Activated T-helper 2 cell treated with anti-CD3 and anti-CD28 coated beads, Interferon-gamma antibody, Interleukin-2, Interleukin-4, amounts not matched to agents 10 μg/mL and 5 μg/mL and 100 μg/mL, durations not matched to agents 14 hours and 24 hours and 36 hours (primary cell): ENCODE data around the gene SLIT1. TPM values are rescaled to one million over a fixed set of nuclear protein-coding genes. Genes with fewer than 3 reads are reported as not detected.

Experiments used
- DNase-seq: peaks from one replicate; pipeline ENCODE4 v3.0.0; 2021; ENCODE audit warnings: low spot score
- H3K27ac Mint-ChIP-seq: one replicate; pipeline ENCODE4 v1.8.0; 2021; ENCODE audit warnings: mixed read lengths
- H3K27me3 Mint-ChIP-seq: one replicate; pipeline ENCODE4 v1.8.0; 2021; ENCODE audit warnings: low read depth, mixed read lengths
- H3K36me3 Mint-ChIP-seq: one replicate; pipeline ENCODE4 v1.8.0; 2021; ENCODE audit warnings: low read depth, mixed read lengths
- H3K4me1 Mint-ChIP-seq: one replicate; pipeline ENCODE4 v1.8.0; 2021; ENCODE audit warnings: low read depth, mixed read lengths
- H3K4me3 Mint-ChIP-seq: one replicate; pipeline ENCODE4 v1.8.0; 2021; ENCODE audit warnings: low read depth, mild to moderate bottlenecking, moderate library complexity, mixed read lengths
- H3K9me3 Mint-ChIP-seq: one replicate; pipeline ENCODE4 v1.8.0; 2021; ENCODE audit warnings: mixed read lengths
- intact Hi-C: fragments of 100-400 bp; cut with micrococcal nuclease; formaldehyde crosslinking; loops from one replicate; pipeline ENCODE4 v1.15.1; 2023
- total RNA-seq: library from RNA; stranded (reverse); gene quantifications from 2 replicates; pipeline ENCODE4 v1.2.3, GENCODE V29; 2022

Gene SLIT1
- total RNA-seq, 1 donor from 2014 or later: 0.21 TPM

DNA sequence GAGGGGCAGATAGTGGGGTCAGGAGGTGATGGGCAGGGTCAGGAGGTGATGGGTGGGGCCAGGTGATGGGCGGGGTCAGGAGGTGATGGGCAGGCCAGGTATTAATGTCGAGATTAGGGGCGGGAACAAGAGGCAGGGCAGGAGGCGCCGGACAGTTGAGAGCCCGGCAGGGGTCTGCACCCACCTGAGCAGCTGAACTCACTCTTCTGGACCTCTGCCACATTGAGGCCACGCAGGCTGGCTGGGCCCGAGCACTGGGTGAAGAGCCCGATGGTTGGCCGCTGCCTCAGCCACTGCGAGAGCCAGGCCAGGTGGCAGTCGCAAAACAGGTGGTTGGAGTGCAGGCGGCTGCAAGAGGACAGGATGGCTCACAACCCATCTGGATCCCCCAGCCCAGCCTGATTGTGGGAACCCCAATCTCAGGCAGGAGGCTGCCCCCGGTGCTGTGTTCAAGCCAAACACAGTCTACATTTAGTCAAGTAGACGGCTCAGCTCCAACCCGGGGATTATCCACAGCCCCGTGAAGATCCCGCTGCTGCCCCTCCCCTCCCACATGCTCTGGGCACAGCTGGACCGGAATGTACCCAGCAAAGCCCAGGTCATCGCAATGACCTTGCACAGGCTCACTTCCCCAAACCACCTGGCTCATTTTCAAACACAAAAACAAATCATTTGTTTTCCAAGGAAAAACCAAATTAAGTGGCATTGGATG is 122.3 kb downstream of the SLIT1 start:
- Mint-ChIP-seq H3K9me3 (no peaks in the 10 kb centered on the region), H3K36me3 (no peaks in the 10 kb centered on the region), H3K27ac (no peak overlapping the region), H3K4me3 (no peak overlapping the region), H3K4me1 (no peaks in the 10 kb centered on the region), H3K27me3 (no peaks in the 10 kb centered on the region)
- intact Hi-C loops: no loop called here
- DNase-seq: no peak

DNA sequence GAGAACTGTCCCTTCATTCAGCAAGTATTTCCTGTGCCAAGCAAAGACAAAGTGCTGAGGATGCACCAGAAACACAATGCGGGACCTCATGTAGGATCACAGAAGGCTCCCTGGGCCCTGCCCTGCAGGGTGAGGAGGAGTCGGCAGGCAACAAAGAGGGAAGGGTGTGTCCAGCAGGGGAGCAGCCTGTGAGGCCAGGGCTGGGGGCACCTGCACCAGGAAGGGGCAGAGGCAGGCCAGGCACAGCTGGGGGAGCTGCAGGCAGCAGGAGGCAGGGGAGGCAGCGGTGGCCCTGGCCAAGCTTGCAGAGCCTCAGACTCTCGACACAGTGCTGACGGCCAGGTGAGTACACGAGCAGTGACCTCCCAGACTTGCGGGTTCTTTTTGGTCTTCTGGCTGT is 123.3 kb downstream of the SLIT1 start:
- Mint-ChIP-seq H3K9me3 (no peaks in the 10 kb centered on the region), H3K27ac (no peak overlapping the region), H3K4me1 (no peaks in the 10 kb centered on the region), H3K4me3 (no peak overlapping the region), H3K27me3 (no peaks in the 10 kb centered on the region), H3K36me3 (no peaks in the 10 kb centered on the region)
- no peak for DNase-seq
- intact Hi-C loops: no loop called here

DNA sequence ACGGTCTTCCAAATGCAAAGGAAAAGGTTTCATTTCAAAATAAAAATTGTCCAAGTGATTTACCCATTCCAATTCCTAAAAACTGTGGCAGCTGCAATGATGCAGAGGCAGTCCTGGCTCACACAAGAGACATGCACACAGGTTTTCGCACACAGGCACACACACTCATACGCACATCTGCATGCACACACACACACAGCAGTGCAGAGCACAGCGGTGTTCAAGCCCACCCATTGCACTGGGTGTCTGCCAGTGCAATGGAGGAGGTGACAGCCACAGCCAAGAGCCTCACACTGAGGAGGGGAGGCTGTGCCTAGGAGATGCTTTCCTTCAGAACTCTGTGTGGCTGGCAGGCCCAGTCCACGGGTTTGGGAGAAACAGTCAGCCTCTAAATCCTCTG is 123.7 kb downstream of the SLIT1 start:
- Mint-ChIP-seq H3K4me1 (no peaks in the 10 kb centered on the region), H3K27me3 (no peaks in the 10 kb centered on the region), H3K4me3 (no peak overlapping the region), H3K36me3 (no peaks in the 10 kb centered on the region), H3K27ac (no peak overlapping the region), H3K9me3 (no peaks in the 10 kb centered on the region)
- intact Hi-C loops: no loop called here
- DNase-seq: no peak

DNA sequence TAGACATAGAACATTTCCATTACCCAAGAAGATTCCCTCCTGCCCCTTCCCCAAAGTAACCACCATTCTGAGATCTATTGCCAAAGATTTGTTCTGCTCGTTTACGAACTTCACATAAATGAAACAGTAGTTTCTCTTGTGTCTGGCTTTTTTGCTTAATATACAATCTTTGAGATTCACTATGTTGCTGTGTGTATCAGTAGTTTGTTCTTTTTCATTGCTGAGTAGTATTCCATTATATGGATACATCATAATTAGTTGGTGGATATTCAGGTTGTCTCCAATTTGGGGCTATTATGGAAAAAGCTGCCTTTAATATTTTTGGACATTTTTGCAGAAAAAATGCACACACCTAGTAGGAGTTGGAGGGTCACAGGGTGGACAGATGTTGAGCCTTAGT is 124.3 kb downstream of the SLIT1 start:
- intact Hi-C loops: no loop called here
- Mint-ChIP-seq H3K27ac (no peak overlapping the region), H3K4me3 (no peak overlapping the region), H3K4me1 (no peaks in the 10 kb centered on the region), H3K27me3 (no peaks in the 10 kb centered on the region), H3K9me3 (no peaks in the 10 kb centered on the region), H3K36me3 (no peaks in the 10 kb centered on the region)
- no peak for DNase-seq

DNA sequence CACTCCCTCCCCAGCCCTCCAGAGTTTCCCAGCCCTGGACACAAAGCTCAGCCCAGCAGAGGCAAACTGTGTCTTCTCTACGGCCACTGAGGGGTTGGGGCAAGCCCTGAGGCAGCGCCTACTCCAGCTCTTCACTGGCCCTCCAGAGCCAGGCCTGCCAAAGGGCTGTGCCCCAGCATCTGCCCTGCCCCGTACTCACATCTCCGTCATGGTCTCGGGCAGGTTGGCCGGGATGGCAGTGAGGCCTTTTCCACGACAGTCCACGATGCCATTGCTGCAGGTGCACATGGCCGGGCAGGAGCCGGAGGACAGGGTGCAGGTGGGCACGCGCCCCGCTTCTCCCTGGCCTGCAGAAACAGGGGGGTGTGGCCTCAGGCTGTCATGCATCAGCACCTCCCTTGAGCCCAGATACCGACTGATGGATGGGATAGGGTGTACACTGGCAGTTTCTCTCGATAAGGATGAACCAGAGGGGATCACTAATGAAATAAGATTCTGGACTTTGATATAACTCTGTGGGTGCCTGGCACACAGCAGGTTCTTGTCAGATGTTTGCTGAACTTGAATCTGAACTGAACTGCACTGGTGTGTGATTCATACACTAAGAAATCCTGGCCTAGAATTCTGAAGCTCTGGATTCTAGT is 125.2 kb downstream of the SLIT1 start:
- H3K4me1 Mint-ChIP-seq: no peaks in the 10 kb centered on the region
- DNase-seq: no peak
- intact Hi-C loops: no loop called here
- no peaks in the 10 kb centered on the region for H3K9me3 Mint-ChIP-seq
- no peaks in the 10 kb centered on the region for H3K27me3 Mint-ChIP-seq
- H3K36me3 Mint-ChIP-seq: no peaks in the 10 kb centered on the region
- no peak overlapping the region for H3K27ac Mint-ChIP-seq
- no peak overlapping the region for H3K4me3 Mint-ChIP-seq

DNA sequence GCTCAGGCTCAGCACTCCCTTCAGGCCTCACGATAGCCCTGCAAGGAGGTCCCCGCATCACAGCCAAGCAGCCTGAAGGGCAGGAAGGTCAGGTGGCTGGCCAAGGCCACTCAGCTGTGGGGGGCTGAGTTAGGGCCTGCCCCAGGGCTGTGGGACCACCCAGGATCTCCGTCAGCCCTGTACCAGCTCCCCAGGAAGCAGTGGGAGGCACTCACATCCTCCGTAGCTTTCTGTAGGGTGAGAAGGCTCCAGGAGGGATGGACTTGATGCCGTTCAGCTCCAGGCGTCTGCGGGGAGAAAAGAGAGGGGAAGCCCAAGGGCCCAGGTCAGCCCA is 125.9 kb downstream of the SLIT1 start:
- no peak for DNase-seq
- no peaks in the 10 kb centered on the region for H3K4me1 Mint-ChIP-seq
- H3K27ac Mint-ChIP-seq: no peak overlapping the region
- H3K27me3 Mint-ChIP-seq: no peaks in the 10 kb centered on the region
- H3K9me3 Mint-ChIP-seq: no peaks in the 10 kb centered on the region
- no peaks in the 10 kb centered on the region for H3K36me3 Mint-ChIP-seq
- intact Hi-C loops: no loop called here
- no peak overlapping the region for H3K4me3 Mint-ChIP-seq

DNA sequence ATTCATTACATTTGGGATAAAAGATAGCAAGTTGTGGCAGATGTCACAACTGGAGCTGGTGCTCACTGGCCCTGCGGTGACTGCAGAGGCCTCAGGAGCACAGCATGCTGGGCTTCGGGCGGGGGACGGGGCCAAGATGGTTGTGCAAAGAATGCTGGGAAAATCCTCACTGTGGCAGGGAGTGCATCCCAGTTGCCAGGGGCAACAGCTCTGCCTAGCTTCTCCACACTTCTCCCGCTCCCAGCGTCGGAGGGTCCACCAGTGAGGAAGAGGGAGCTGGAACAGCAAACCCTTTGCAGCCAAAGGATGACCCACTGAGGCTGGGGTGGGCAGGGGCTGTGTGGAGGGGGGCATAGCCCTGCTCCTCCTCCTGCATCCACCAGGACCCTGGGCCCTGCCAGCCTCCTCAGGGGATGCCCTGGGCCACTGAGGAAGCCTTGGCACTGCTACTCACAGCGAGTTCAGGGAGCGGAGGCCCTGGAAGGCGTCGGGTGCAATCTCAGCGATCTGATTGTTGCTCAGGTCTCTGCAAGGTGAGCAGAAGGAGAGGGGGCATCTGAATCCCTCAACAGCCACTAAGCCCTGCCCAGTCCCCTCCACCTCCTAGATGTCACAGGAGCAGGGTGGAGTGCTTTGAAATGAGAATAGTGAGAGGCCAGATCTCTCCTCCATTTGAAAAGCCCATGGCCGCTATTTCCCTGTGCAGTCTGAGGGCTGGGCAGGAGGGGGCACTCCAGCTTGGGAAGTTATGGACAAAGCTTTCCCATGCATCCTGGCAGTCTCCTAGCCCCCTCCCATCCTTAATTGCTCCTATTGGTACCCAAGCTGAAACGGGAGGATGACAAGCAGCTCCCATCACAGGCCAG is 126.5 kb downstream of the SLIT1 start:
- H3K4me3 Mint-ChIP-seq: no peak overlapping the region
- no peaks in the 10 kb centered on the region for H3K9me3 Mint-ChIP-seq
- intact Hi-C loops: no loop called here
- H3K4me1 Mint-ChIP-seq: no peaks in the 10 kb centered on the region
- no peaks in the 10 kb centered on the region for H3K27me3 Mint-ChIP-seq
- H3K36me3 Mint-ChIP-seq: no peaks in the 10 kb centered on the region
- H3K27ac Mint-ChIP-seq: no peak overlapping the region
- DNase-seq: no peak

DNA sequence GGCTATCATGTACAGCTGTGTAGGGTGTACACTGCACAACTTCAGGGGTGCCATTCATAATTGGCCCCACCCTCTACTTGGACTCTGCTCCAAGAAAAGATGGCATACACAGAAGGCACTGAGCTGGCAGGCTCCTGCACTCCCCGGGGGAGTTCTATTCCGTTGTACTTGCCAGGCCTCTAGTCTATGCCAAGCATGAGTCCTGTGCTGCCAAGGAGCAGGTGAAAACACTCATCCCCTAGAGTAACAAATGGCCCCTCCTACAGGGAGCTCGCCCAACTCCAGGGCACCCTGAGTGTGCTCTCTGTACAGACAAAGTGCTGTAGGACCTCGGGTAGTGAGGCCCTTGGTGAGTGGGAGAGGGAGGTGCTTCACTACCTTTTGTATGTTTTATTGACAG is 127.2 kb downstream of the SLIT1 start:
- DNase-seq: no peak
- intact Hi-C loops: no loop called here
- Mint-ChIP-seq H3K4me1 (no peaks in the 10 kb centered on the region), H3K4me3 (no peak overlapping the region), H3K36me3 (no peaks in the 10 kb centered on the region), H3K9me3 (no peaks in the 10 kb centered on the region), H3K27ac (no peak overlapping the region), H3K27me3 (no peaks in the 10 kb centered on the region)

DNA sequence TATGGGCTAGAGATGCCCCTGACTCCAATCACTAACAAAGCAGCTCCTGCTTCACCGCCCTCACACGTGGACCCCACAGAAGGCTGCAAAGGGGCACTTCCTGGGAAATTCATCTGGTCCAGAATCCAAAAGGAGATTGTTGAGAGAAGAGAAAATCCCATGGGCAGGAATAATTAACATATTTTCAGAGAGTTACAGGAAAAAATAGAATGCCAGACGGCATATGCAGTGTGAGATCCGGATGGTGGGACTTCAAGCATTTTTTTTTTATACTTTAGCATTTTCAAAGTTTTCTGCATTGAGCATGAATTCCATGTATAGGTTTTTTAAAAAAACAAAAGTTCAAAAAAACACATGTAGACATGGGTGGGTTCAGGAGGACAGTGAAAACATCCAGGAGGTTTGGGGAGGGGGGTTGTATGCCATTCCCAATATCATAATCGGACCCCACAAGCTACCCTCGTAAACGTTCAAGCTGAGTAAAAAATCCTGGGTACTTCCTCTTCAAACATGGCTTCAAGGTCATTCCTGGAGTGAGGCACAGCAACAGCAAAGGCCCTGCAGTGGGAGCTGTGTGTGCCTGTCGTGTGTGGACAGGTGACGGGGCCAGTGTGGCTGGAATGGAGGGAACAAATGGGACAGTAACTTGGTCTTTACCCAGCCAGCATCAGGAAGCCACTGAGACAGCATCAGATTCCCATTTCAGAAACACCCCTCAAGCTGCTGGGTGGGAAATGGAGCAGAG is 128.1 kb downstream of the SLIT1 start:
- Mint-ChIP-seq H3K27me3 (no peaks in the 10 kb centered on the region), H3K4me1 (no peaks in the 10 kb centered on the region), H3K36me3 (no peaks in the 10 kb centered on the region), H3K4me3 (no peak overlapping the region), H3K27ac (no peak overlapping the region), H3K9me3 (no peaks in the 10 kb centered on the region)
- intact Hi-C loops: no loop called here
- DNase-seq: no peak

DNA sequence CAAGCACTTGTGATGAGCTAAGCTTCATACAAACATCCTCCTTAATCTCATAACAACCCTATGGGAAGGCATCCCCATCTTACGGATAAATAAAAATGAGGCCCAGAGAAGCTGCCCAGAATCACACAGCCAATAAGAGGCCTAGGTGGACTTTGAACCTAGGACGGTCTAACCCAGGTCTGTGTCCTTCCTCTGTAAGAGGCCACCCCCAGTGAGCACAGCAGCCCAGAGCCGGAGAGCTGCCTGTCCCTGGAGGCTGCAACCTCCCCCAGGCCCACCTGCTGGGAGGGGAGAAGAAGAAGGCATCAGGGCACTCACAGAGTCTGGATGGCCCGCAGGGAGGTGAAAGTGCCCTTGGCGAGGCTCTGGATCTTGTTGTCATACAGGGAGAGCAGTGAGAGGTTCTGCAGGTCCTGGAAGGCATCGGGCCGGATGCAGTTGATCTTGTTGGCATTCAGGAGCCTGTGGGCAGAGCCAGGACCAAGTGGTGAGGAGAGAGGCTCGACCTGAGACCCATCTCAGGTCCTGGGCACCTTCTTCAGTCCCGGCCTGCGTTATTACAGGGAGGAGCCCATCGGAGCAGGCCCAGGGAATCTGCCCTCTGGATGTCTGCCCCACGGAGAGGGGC is 129.6 kb downstream of the SLIT1 start:
- Mint-ChIP-seq H3K4me3 (no peak overlapping the region), H3K36me3 (no peaks in the 10 kb centered on the region), H3K9me3 (peaks cover 1% of the 10 kb centered on the region)

DNA sequence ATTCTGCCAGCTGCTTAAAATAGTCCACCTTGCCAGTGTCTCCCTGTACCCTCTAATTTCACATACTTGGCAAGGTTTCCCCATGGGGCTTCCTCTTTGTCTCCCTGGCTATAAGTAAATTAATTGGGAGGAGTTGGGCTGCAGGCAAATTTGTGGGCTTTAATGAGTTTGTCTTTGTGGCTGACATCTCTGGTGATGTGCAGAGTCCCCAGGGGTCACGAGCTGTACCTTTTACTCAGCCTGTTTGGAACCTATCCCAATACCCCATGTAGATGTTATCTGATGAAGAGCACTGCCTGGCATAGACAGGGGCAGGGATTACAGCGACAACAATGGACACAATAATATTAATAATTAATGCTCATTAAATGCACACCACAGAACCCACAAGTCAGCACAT is 132.5 kb downstream of the SLIT1 start:
- peaks cover 6% of the 10 kb centered on the region for H3K9me3 Mint-ChIP-seq

More for the DNA sequence above, 129.6 kb downstream of the SLIT1 start:
- H3K27me3 Mint-ChIP-seq: no peaks in the 10 kb centered on the region
- H3K27ac Mint-ChIP-seq: no peak overlapping the region
- no peaks in the 10 kb centered on the region for H3K4me1 Mint-ChIP-seq
- intact Hi-C loops: no loop called here
- DNase-seq: no peak

DNA sequence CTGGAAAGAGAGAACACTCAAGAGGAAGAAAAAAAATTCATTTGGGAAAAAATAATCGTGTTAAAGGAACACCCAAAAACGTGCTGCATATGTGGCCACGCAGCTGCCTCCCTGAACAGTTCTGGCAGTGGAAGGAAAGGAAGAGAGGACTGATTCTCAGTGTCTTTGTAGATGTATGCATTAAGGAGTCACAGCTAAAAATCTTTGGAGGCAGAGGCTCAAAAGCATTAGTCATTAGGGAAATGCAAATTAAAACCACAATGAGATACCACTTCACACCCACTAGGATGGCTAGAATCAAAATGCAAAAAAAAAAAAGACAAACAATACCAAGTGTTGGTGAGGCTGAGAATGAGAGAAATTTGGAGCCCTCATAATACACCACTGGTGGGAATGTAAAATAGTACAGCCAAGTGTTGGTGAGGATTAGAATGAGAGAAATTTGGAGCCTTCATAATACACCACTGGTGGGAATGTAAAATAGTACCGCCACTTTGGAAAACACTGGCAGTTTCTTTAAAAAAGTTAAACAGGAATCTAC is 134.7 kb downstream of the SLIT1 start:
- Mint-ChIP-seq H3K4me1 (no peaks in the 10 kb centered on the region), H3K36me3 (no peaks in the 10 kb centered on the region), H3K27me3 (peaks cover 3% of the 10 kb centered on the region), H3K9me3 (peaks cover 6% of the 10 kb centered on the region), H3K4me3 (no peak overlapping the region), H3K27ac (no peak overlapping the region)
- intact Hi-C loops: no loop called here
- no peak for DNase-seq

More for the DNA sequence above, 132.5 kb downstream of the SLIT1 start:
- peaks cover 3% of the 10 kb centered on the region for H3K27me3 Mint-ChIP-seq
- no peaks in the 10 kb centered on the region for H3K4me1 Mint-ChIP-seq
- intact Hi-C loops: no loop called here
- H3K36me3 Mint-ChIP-seq: no peaks in the 10 kb centered on the region
- no peak overlapping the region for H3K4me3 Mint-ChIP-seq
- no peak overlapping the region for H3K27ac Mint-ChIP-seq
- DNase-seq: no peak
